ENCODE measurements around the gene MBD1.
"Not testable (repeated sequence)": the region's sequence is repeated elsewhere in the genome, so short reads cannot be mapped to it uniquely, and the experiment has no call there.

MBD1 gene

GRCh38 chr18:50268022-50268747 lies 13.1 kb downstream of the MBD1 start:
- no peak for DNase-seq

- DNase-seq = peak; percentile 82
Observed at GRCh38 chr18:50266248-50266704, 15.0 kb downstream of the MBD1 start, which contains the start of gene CFAP53. Gene CFAP53 (minus strand): TSS chr18:50266495. CDS start chr18:50266404, 91 bp downstream.

- DNase-seq = no peak
Observed at GRCh38 chr18:50262977-50263376, 18.3 kb downstream of the MBD1 start.

DNA sequence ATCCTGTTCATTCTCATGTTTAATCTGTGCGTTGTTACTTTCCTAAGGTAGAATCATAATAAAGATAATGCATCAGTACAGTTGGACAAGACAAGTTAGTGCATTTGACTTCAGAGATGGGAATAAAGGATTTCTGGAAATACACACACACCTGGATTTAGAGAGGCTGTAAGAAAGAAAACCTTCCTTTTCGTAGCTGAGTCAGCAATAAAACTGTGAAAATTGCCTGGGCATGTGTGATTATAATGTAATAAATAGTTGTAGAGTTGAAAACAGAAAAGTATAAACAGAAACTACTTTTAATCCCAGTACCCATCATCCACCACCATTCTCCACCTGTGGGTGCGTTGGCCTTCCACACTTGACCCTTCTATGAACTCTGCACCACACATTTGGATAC lies 30.4 kb downstream of the MBD1 start:
- no peak for DNase-seq

GRCh38 chr18:50249576-50249975 lies 31.7 kb downstream of the MBD1 start:
- no peak for DNase-seq

DNA sequence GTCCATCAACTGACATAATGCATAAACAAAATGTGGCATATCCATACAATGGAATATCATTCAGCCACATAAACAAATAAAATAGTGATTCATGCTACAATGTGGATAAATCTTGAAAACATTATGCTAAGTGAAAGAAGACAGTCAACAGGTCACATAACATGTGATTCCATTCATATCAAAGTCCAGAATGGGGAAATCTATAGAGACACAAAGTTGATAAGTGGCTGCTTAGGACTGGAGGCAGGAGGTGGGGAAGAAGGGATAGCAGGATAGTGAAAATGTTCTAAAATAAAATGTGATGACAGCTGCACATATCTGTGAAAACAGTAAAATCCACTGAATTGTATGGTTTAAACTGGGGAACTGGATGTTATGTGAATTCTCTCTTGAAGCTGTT lies 33.8 kb downstream of the MBD1 start:
- DNase-seq = no peak

DNA sequence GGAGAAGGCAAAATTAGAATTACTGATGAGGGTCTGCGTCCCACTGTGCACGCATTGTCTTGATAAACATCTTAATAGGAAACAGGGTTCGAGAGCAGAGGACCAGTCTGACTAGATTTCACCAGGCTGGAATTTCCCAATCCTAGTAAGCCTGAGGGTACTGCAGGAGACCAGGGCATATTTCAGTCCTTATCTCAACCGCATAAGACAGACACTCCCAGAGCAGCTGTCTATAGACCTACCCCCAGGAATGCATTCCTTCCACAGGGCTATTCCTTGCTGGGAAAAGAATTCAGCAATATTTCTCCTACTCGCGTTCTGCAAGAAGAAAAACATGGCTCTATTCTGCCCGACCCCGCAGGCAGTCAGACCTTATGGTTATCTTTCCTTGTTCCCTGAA lies 39.6 kb downstream of the MBD1 start:
- DNase-seq = not testable (repeated sequence)

DNA sequence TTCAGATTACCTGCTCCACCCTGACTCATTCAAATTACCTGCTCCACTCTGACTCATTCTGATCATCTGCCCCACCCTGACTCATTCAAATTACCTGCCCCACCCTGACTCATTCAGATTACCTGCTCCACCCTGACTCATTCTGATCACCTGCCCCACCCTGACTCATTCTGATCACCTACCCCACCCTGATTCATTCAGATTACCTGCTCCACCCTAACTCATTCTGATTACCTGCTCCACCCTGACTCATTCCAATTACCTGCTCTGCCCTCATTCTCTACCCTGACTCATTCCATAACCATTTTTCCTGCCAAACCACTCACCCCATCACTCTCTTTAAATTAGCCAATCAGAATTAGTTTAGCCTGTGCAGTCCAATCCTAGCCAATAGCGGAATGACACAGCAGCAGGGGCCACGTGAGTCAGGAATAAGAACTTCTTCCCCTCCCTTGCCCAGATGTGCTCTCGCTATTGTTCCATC lies 41.2 kb downstream of the MBD1 start:
- DNase-seq = no peak

GRCh38 chr18:50232419-50232818 lies 48.9 kb downstream of the MBD1 start:
- DNase-seq = no peak

DNA sequence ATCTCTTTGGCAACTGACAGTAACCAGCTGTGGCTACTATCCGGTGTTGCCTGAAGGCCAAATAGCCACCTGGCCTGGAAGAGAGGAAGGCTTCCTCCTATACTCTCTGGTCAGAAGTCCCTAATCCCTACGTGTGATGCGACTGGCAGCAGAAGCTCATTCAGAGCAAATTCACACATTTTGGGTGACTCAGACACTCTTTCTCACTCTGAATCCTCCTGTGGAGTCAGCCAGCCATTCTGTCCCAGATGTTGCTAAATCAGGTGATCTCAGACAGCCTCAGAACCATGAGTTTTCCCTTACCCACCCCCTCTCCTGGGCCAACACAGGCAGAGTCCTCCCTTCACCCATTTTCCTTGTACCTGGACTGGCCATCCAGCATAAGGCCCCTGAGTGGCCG lies 49.7 kb downstream of the MBD1 start:
- no peak for DNase-seq

DNA sequence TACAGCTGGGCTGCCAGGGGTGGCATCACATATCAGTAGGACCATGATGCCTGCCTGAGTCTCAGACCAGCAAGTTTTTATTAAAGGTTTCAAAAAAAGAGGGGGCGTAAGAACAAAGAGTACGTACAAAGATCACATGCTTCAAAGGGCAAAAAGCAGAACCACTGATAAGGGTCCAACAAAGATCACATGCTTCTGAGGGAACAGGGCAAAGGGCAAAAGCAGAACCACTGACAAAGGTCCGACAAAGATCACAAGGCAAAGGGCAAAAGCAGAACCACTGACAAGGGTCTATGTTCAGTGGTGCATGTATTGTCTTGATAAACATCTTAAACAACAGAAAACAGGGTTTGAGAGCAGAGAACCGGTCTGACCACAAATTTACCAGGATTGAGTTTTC lies 61.1 kb downstream of the MBD1 start:
- not testable (repeated sequence) for DNase-seq
